22Rv1 (cell line): ENCODE results near the gene THOC6.

Experiments
- H3K27ac ChIP-seq: fragments of 450-650 bp; 2 replicates; pipeline ENCODE4 v1.5.1; 2017
- ZFX ChIP-seq: fragments of 450-650 bp; IDR thresholded peaks from 2 replicates; pipeline ENCODE4 v1.6.1; 2017; ENCODE audit warnings: antibody characterized with exemption, borderline replicate concordance
- TF ChIP-seq, protein P1 (sequence below): fragments of 450-650 bp; IDR thresholded peaks from 2 replicates; pipeline ENCODE4 v1.5.1; 2017; ENCODE audit warnings: mild to moderate bottlenecking

The THOC6 gene

DNA sequence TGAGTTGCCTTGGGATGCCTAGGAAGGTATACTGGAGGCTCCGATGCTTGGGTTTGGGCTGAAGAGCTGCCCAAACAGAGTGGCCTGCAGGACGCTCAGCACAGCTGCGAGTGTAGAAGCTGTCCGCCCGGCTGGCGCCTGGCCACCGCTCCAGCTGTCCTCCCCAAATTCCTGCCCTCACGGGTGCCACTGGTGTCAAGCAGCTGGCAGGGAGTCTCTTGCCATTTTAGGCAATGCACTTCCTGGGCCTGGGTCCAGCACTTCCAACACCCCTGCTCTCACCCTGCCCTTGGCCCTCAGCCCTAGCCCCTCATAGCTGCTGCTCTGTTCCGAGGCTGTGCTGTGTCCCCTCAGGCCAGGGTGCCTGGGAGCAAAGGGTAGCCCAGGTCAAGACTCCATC is 38.4 kb upstream of the THOC6 start:
- no peak overlapping the region for H3K27ac ChIP-seq
- no peak for TF ChIP-seq ZFX
- TF ChIP-seq, protein P1, sequence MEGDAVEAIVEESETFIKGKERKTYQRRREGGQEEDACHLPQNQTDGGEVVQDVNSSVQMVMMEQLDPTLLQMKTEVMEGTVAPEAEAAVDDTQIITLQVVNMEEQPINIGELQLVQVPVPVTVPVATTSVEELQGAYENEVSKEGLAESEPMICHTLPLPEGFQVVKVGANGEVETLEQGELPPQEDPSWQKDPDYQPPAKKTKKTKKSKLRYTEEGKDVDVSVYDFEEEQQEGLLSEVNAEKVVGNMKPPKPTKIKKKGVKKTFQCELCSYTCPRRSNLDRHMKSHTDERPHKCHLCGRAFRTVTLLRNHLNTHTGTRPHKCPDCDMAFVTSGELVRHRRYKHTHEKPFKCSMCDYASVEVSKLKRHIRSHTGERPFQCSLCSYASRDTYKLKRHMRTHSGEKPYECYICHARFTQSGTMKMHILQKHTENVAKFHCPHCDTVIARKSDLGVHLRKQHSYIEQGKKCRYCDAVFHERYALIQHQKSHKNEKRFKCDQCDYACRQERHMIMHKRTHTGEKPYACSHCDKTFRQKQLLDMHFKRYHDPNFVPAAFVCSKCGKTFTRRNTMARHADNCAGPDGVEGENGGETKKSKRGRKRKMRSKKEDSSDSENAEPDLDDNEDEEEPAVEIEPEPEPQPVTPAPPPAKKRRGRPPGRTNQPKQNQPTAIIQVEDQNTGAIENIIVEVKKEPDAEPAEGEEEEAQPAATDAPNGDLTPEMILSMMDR = no peak

DNA sequence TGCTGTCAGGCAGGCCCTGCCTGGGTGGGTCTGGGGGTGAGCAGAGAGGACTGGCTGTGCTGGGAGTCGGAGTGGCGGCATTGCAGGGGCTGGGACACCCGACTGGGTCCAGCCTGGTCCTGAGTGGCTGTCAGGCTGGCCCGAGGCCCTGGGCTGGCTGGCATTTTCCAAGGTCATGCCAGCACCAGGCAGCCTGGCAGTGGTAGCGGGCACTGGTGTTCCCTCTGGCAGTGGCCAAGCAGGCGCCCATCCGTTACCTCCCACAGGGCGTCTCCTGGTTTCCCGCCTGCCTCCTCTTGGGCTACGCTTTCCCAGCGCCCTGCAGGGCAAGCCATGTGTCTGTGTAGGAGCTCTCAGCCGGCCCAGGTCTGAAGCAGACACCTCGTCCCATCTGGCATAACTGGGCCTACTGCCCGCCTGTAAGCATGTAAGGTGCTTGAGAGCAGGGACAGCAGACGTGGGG is 37.9 kb upstream of the THOC6 start:
- H3K27ac ChIP-seq = no peak overlapping the region
- TF ChIP-seq, protein P1 = no peak
- TF ChIP-seq ZFX = no peak

DNA sequence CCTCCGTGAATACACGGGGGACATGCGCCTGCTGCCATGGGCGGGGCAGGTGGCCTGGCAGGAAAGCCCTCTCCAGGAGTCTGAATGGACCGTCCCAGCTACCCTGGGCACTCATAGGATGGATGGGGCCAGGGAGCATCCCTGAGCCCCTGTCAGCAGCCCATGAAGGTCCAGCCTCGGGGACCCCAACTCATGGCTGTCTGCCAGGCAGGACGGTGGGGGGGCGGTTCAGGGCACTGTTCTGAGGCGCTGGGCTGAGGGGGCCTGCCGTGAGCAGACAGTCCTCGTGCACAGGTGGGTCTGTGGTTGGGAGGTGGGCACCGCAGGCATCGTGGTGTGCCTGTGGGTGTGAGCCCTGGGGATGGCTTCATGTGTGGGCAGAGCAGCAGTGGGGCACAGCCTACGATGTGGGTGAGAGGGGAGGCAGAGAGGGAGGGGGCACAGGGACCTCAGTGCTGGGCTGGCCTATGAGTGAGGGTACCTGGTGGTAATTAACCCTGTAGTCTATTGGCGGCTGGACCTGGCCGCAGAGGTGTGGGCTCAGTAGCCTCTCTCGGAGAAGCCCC is 37.1 kb upstream of the THOC6 start:
- TF ChIP-seq, protein P1 = no peak
- TF ChIP-seq ZFX = no peak
- no peak overlapping the region for H3K27ac ChIP-seq

DNA sequence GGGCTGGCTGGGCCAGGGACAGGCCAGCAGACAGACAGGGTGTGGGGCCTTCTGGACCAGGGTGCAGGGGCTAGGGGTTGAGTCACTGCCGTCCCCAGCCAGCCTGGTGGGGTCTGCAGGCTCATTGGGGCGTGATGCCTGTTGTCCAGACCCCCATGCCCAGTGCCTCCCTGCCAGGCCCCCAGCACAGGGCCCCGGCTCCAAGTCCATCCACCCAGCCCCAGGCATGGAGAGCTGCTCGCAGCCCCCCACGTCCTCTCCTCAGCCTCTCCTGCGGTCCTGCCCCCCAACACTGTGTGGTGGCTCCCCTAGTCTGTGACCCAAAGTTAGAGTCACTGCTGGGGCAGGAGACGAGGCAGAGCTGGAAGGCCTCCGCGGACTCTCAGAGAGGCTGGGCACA is 36.5 kb upstream of the THOC6 start:
- TF ChIP-seq ZFX = no peak
- TF ChIP-seq, protein P1 = no peak

DNA sequence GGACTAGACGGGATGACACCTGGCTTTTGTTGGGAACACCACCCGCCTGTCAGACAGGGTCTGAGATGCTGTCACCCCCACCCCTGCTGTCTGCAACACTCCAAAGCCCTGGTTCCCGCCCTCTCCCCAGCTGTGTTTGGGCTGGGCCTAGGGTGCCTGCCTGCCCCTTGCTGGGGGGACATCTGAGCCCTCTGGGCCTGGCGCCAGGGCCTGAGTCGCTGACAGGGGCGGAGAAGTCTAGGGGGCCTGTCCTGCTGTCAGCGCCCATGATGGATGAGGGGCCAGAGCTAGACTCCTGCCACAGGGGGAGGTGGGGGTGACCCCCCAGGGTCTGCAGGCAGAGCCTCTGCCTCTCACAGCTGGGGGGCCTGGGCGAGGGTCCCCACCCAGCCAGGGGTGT is 36.0 kb upstream of the THOC6 start:
- H3K27ac ChIP-seq = no peak overlapping the region
- TF ChIP-seq, protein P1 = no peak
- TF ChIP-seq ZFX = no peak

More for the DNA sequence above, 36.5 kb upstream of the THOC6 start:
- no peak overlapping the region for H3K27ac ChIP-seq

DNA sequence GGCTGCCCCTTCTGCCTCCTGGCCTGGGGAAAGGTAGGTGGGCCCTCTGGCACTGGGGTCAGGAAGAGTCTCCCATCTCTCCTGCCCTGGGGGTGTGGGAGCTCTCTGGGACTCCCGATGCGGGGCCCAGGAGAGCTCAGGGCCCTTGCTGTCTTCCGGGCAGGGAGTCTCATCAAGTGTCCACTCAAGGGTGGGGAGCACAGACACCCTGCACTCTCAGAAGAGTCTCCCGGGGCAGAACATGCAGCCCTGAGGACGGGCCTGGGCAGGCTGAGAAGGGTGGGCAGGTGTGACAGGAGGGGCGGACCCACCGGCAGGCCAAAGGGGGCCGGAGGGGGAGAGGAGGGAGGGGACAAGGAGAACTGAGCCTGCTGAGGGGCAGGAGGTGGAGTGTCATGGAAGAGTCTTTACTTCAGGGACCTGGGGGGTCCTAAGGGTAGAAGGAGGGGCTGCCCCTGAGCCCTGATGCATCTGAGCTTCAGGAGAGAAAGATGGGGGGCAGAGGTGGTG is 35.2 kb upstream of the THOC6 start:
- H3K27ac ChIP-seq = no peak overlapping the region
- no peak for TF ChIP-seq ZFX
- TF ChIP-seq, protein P1 = no peak

DNA sequence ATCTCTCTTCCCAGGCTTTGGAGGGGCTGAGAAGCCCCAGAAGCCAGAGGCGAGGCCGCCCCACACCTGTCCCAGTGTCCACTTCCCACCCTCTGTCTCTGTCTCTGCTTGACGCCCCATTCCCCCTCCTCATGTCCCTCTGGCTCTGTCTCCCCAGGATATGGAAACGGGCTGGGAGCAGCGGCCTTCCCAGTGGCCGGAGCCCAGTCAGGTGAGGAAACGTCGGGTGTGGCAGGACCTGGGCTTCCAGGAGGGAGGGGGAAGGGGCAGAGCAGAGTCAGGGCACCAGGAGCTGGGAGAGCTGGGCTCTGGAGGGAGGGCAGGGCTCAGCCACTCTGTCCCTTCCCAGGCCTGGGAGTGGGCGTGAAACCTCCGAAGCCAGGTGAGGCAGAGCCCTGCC is 32.9 kb upstream of the THOC6 start:
- TF ChIP-seq ZFX = no peak
- TF ChIP-seq, protein P1 = no peak
- H3K27ac ChIP-seq = no peak overlapping the region
